HCT116 (cell line): ENCODE measurements around the gene ADK. TPM values are rescaled to one million over a fixed set of nuclear protein-coding genes. Genes with fewer than 3 reads are reported as not detected.

Experiments
- ATAC-seq: fragments of 200-7000 bp; cut with Tn5 transposase; 2 replicates; pipeline ENCODE4 v1.9.1; 2020; ENCODE audit warnings: mild to moderate bottlenecking, moderate library complexity
- BruUV-seq: library from RNA; stranded (reverse); fragments of 400-500 nt; replicated peaks from 2 replicates; lab custom pipeline; 2021; lab: Mats Ljungman, UMichigan
- CTCF ChIA-PET: fragments of 300-600 bp; sonication (Branson Sonifier 250); formaldehyde crosslinking; loops from one replicate; lab custom pipeline; 2021; ENCODE audit warnings: antibody characterized with exemption; lab: Charles Lee
- POLR2A ChIA-PET: fragments of 300-600, 350-600 bp; sonication (Branson Sonifier 250); formaldehyde crosslinking; loops from one replicate; lab custom pipeline; 2021; ENCODE audit warnings: antibody characterized with exemption; lab: Charles Lee
- RAD21 ChIA-PET, 2 experiments: fragments of 300-600 bp; sonication (Branson Sonifier 250); formaldehyde crosslinking; loops; one replicate each; lab custom pipeline; 2023; ENCODE audit warnings: low total read pairs in 2 of 2; ENCODE audit not compliant: uncharacterized antibody in 2 of 2, unreplicated experiment in 2 of 2, low non-redundant PET in 1 of 2; lab: Charles Lee
- DNase-seq: peaks from one replicate; pipeline ENCODE4 v3.0.0-alpha.2; 2010; ENCODE audit warnings: low read depth, low spot score
- H2AFZ ChIP-seq: fragments of 200-600 bp; shearing (Covaris generic), sonication (generic); 2 replicates; pipeline ENCODE4 v1.6.1; 2017; ENCODE audit warnings: low read depth, mixed run types, mixed read lengths, antibody characterized with exemption, low read length; ENCODE audit not compliant: poor library complexity, severe bottlenecking
- H3K27ac ChIP-seq: 2 replicates; pipeline ENCODE4 v1.5.1; 2012; ENCODE audit warnings: low read depth, low read length
- H3K27me3 ChIP-seq: fragments of 200-600 bp; sonication (generic); 2 replicates; pipeline ENCODE4 v1.6.1; 2016; ENCODE audit warnings: mixed run types, low read length, mixed read lengths; ENCODE audit not compliant: insufficient read depth
- H3K36me3 ChIP-seq, 2 experiments: fragments of 200-500 bp in 1 of 2; fragments of 200-600 bp in 1 of 2; sonication (Bioruptor generic) in 1 of 2; sonication (generic) in 1 of 2; 2 replicates each; pipeline versions ENCODE4 v1.5.1 to v1.6.1; 2014 to 2016; ENCODE audit warnings: low read length in 2 of 2, inconsistent platforms in 1 of 2, mixed read lengths in 1 of 2, mixed run types in 1 of 2; ENCODE audit not compliant: insufficient read depth in 2 of 2, control insufficient read depth in 1 of 2
- H3K4me1 ChIP-seq, 2 experiments: fragments of 200-600 bp in 1 of 2; sonication (generic) in 1 of 2; 2 replicates each; pipeline versions ENCODE4 v1.5.1 to v1.6.1; 2012 to 2017; ENCODE audit warnings: low read length in 2 of 2, inconsistent platforms in 1 of 2, mild to moderate bottlenecking in 1 of 2, mixed read lengths in 1 of 2, mixed run types in 1 of 2, moderate library complexity in 1 of 2; ENCODE audit not compliant: insufficient read depth in 2 of 2, control insufficient read depth in 1 of 2
- H3K4me2 ChIP-seq: fragments of 200-600 bp; sonication (generic); 2 replicates; pipeline ENCODE4 v1.6.1; 2017; ENCODE audit warnings: mixed run types, low read length, mixed read lengths
- H3K4me3 ChIP-seq, 2 experiments: fragments of 200-600 bp in 1 of 2; sonication (generic) in 1 of 2; replicated peaks in 1 of 2; 2 replicates each; pipeline ENCODE4 v1.5.1; 2011 to 2016; ENCODE audit warnings: low read length in 2 of 2, control low read depth in 1 of 2, low read depth in 1 of 2, mild to moderate bottlenecking in 1 of 2, mixed read lengths in 1 of 2, mixed run types in 1 of 2
- H3K79me2 ChIP-seq: fragments of 200-600 bp; sonication (generic); 2 replicates; pipeline ENCODE4 v1.6.1; 2017; ENCODE audit warnings: mild to moderate bottlenecking, mixed run types, low read length, moderate library complexity, mixed read lengths; ENCODE audit not compliant: insufficient read depth
- H3K9ac ChIP-seq: fragments of 200-600 bp; sonication (generic); 2 replicates; pipeline ENCODE4 v1.6.1; 2016; ENCODE audit warnings: low read length, mixed read lengths
- H3K9me2 ChIP-seq: fragments of 200-600 bp; sonication (generic), shearing (Covaris generic); 2 replicates; pipeline ENCODE4 v1.6.1; 2017; ENCODE audit warnings: mixed run types, mild to moderate bottlenecking, moderate library complexity; ENCODE audit not compliant: insufficient read depth
- H3K9me3 ChIP-seq, 2 experiments: fragments of 200-500 bp in 1 of 2; fragments of 200-600 bp in 1 of 2; sonication (Bioruptor generic) in 1 of 2; sonication (generic) in 1 of 2; 2 replicates each; pipeline ENCODE4 v1.6.1; 2014 to 2017; ENCODE audit warnings: low read length in 2 of 2, mixed read lengths in 2 of 2, inconsistent platforms in 1 of 2, low read depth in 1 of 2, mild to moderate bottlenecking in 1 of 2, mixed run types in 1 of 2, moderate library complexity in 1 of 2; ENCODE audit not compliant: control insufficient read depth in 1 of 2, insufficient read depth in 1 of 2
- H4K20me1 ChIP-seq: fragments of 200-600 bp; sonication (generic), shearing (Covaris generic); 2 replicates; pipeline ENCODE4 v1.6.1; 2017; ENCODE audit warnings: mixed run types, mild to moderate bottlenecking, moderate library complexity; ENCODE audit not compliant: insufficient read depth
- CEBPB ChIP-seq: IDR thresholded peaks from 2 replicates; pipeline ENCODE4 v1.6.1; 2012; ENCODE audit warnings: low read depth
- ELF1 ChIP-seq: IDR thresholded peaks from 2 replicates; pipeline ENCODE4 v1.6.1; 2012; ENCODE audit warnings: low read depth, borderline replicate concordance
- EZH2 ChIP-seq: fragments of 200-600 bp; sonication (generic); IDR thresholded peaks from 2 replicates; pipeline ENCODE4 v1.6.1; 2017; ENCODE audit warnings: antibody characterized with exemption, mixed run types
- EZH2phosphoT487 ChIP-seq: fragments of 200-600 bp; IDR thresholded peaks from 2 replicates; pipeline ENCODE4 v1.6.1; 2018; ENCODE audit warnings: antibody characterized with exemption, borderline replicate concordance
- JUND ChIP-seq: IDR thresholded peaks from 2 replicates; pipeline ENCODE4 v1.6.1; 2012
- MAX ChIP-seq: IDR thresholded peaks from 2 replicates; pipeline ENCODE4 v1.6.1; 2012
- POLR2A ChIP-seq: IDR thresholded peaks from 2 replicates; pipeline ENCODE4 v1.7.0; 2011; ENCODE audit warnings: borderline replicate concordance; ENCODE audit not compliant: insufficient read depth, insufficient read length; ENCODE audit errors: extremely low read depth
- POLR2AphosphoS5 ChIP-seq: IDR thresholded peaks from 2 replicates; pipeline ENCODE4 v1.6.1; 2011; ENCODE audit warnings: mild to moderate bottlenecking, low read depth, low read length, moderate library complexity
- RAD21 ChIP-seq: IDR thresholded peaks from 2 replicates; pipeline ENCODE4 v1.6.1; 2012; ENCODE audit warnings: low read depth, mild to moderate bottlenecking
- SP1 ChIP-seq: IDR thresholded peaks from 2 replicates; pipeline ENCODE4 v1.6.1; 2012; ENCODE audit warnings: low read depth
- TCF7L2 ChIP-seq: IDR thresholded peaks from 2 replicates; pipeline ENCODE4 v1.7.0; 2011; ENCODE audit warnings: borderline replicate concordance, inconsistent platforms; ENCODE audit not compliant: insufficient read depth, insufficient read length; ENCODE audit errors: extremely low read depth
- ZFX ChIP-seq: fragments of 450-650 bp; IDR thresholded peaks from 2 replicates; pipeline ENCODE4 v1.6.1; 2017
- ZNF274 ChIP-seq: fragments of 200-500 bp; sonication (Bioruptor generic); IDR thresholded peaks from 2 replicates; pipeline ENCODE4 v1.6.1; 2014; ENCODE audit warnings: mild to moderate bottlenecking, low read depth, low read length, inconsistent platforms
- intact Hi-C: fragments of 100-400 bp; cut with micrococcal nuclease; formaldehyde crosslinking; loops from 2 replicates; pipeline ENCODE4 v1.10.0; 2022
- total RNA-seq: library from RNA; stranded (reverse); gene quantifications from one replicate; pipeline ENCODE4 v1.2.1, GENCODE V29; 2021; ENCODE audit not compliant: unreplicated experiment
- TF ChIP-seq, protein P1 (sequence below), 3 experiments: fragments of 200-600 bp in 1 of 3; sonication (generic) in 1 of 3; IDR thresholded peaks in 2 of 3; conservative IDR thresholded peaks in 1 of 3; 2 replicates each; pipeline ENCODE4 v1.5.1; 2012 to 2017; ENCODE audit warnings: low read depth in 2 of 3, low read length in 2 of 3, antibody characterized with exemption in 1 of 3, borderline replicate concordance in 1 of 3, control low read depth in 1 of 3, mild to moderate bottlenecking in 1 of 3, mixed read lengths in 1 of 3, mixed run types in 1 of 3, moderate library complexity in 1 of 3; ENCODE audit not compliant: insufficient read depth in 1 of 3
- TF ChIP-seq, protein P2 (sequence below): IDR thresholded peaks from 2 replicates; pipeline ENCODE4 v1.6.1; 2011; ENCODE audit warnings: mild to moderate bottlenecking, low read length, moderate library complexity; ENCODE audit not compliant: insufficient replicate concordance; ENCODE audit errors: extremely low read depth
- TF ChIP-seq, protein P3 (sequence below): IDR thresholded peaks from 2 replicates; pipeline ENCODE4 v1.6.1; 2012

The ADK gene
- total RNA-seq, 1 experiment from 2014 or later, result 55.0 TPM

DNA sequence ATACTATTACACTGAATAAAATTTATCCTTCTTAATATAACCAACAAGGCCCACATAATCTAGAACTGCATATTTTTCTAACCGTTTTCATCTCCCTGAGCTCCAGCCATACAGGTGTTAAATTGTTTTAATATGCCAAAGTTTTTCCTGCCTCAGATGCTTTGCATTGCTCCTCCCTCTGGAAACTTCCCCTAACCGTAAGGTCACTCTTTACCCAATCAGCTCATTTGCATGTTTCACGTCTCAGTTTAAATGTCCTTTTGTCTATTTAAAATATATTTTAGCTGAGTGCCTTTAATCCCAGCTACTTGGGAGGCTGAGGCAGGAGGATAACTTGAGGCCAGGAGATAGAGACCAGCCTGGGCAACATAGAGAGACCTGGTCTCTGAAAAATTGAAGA, 228.5 kb downstream of the ADK start:
- ChIA-PET POLR2A (no interaction called here), CTCF (no interaction called here)

More for the DNA sequence above, 228.5 kb downstream of the ADK start:
- Histone ChIP-seq H3K9ac (no peak overlapping the region), H3K27ac (no peak overlapping the region), H3K9me2 (no peaks in the 10 kb centered on the region), H2AFZ (no peak overlapping the region), H3K79me2 (peaks cover 10% of the 10 kb centered on the region; the same call in 1 of the 2 replicates), H3K4me2 (no peak overlapping the region)
- intact Hi-C loops, result no loop called here
- no peak for TF ChIP-seq JUND
- no peak for TF ChIP-seq ELF1
- TF ChIP-seq, protein P1, sequence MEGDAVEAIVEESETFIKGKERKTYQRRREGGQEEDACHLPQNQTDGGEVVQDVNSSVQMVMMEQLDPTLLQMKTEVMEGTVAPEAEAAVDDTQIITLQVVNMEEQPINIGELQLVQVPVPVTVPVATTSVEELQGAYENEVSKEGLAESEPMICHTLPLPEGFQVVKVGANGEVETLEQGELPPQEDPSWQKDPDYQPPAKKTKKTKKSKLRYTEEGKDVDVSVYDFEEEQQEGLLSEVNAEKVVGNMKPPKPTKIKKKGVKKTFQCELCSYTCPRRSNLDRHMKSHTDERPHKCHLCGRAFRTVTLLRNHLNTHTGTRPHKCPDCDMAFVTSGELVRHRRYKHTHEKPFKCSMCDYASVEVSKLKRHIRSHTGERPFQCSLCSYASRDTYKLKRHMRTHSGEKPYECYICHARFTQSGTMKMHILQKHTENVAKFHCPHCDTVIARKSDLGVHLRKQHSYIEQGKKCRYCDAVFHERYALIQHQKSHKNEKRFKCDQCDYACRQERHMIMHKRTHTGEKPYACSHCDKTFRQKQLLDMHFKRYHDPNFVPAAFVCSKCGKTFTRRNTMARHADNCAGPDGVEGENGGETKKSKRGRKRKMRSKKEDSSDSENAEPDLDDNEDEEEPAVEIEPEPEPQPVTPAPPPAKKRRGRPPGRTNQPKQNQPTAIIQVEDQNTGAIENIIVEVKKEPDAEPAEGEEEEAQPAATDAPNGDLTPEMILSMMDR (IDR thresholded peaks at IDR 0.05 in 2 of 3, conservative IDR thresholded peaks at IDR 0.05 in 1 of 3; ENCODE audit: borderline replicate concordance in 1 of 3, insufficient read depth in 1 of 3, low read depth in 2 of 3, low read length in 2 of 3), result no peak
- TF ChIP-seq RAD21, result no peak
- TF ChIP-seq, protein P2, sequence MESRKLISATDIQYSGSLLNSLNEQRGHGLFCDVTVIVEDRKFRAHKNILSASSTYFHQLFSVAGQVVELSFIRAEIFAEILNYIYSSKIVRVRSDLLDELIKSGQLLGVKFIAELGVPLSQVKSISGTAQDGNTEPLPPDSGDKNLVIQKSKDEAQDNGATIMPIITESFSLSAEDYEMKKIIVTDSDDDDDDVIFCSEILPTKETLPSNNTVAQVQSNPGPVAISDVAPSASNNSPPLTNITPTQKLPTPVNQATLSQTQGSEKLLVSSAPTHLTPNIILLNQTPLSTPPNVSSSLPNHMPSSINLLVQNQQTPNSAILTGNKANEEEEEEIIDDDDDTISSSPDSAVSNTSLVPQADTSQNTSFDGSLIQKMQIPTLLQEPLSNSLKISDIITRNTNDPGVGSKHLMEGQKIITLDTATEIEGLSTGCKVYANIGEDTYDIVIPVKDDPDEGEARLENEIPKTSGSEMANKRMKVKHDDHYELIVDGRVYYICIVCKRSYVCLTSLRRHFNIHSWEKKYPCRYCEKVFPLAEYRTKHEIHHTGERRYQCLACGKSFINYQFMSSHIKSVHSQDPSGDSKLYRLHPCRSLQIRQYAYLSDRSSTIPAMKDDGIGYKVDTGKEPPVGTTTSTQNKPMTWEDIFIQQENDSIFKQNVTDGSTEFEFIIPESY, result no peak
- no peak for TF ChIP-seq CEBPB
- no peak for TF ChIP-seq POLR2AphosphoS5
- TF ChIP-seq TCF7L2, result no peak
- TF ChIP-seq ZNF274, result no peak
- TF ChIP-seq, protein P3, sequence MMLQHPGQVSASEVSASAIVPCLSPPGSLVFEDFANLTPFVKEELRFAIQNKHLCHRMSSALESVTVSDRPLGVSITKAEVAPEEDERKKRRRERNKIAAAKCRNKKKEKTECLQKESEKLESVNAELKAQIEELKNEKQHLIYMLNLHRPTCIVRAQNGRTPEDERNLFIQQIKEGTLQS, result no peak
- no peak for TF ChIP-seq POLR2A
- TF ChIP-seq EZH2, result no peak
- no peak for TF ChIP-seq ZFX
- no peak for TF ChIP-seq MAX
- no peak for TF ChIP-seq SP1
- no peak for TF ChIP-seq EZH2phosphoT487
- TF ChIP-seq, all 23 proteins: peak for 0
- Histone ChIP-seq H3K36me3 (no peaks in the 10 kb centered on the region), H3K9me3 (no peaks in the 10 kb centered on the region), H3K4me3 (no peak overlapping the region), H3K27me3 (no peaks in the 10 kb centered on the region), H4K20me1 (peaks cover 5% of the 10 kb centered on the region; the same call in 1 of the 2 replicates), H3K4me1 (no peaks in the 10 kb centered on the region)
- RAD21 ChIA-PET, result no interaction called here
- ATAC-seq, result no peak
- DNase-seq, result no peak
- BruUV-seq, result no TSS peak
